GM18870 (cell line): ENCODE results near the gene PCK1.
"Not testable (repeated sequence)": the region's sequence is repeated elsewhere in the genome, so short reads cannot be mapped to it uniquely, and the experiment has no call there.

Source experiments
- ATAC-seq: cut with Tn5 transposase; IDR thresholded peaks from one replicate; pipeline ENCODE4 v1.9.1; 2021; ENCODE audit warnings: moderate library complexity; ENCODE audit not compliant: unreplicated experiment

The PCK1 gene

DNA sequence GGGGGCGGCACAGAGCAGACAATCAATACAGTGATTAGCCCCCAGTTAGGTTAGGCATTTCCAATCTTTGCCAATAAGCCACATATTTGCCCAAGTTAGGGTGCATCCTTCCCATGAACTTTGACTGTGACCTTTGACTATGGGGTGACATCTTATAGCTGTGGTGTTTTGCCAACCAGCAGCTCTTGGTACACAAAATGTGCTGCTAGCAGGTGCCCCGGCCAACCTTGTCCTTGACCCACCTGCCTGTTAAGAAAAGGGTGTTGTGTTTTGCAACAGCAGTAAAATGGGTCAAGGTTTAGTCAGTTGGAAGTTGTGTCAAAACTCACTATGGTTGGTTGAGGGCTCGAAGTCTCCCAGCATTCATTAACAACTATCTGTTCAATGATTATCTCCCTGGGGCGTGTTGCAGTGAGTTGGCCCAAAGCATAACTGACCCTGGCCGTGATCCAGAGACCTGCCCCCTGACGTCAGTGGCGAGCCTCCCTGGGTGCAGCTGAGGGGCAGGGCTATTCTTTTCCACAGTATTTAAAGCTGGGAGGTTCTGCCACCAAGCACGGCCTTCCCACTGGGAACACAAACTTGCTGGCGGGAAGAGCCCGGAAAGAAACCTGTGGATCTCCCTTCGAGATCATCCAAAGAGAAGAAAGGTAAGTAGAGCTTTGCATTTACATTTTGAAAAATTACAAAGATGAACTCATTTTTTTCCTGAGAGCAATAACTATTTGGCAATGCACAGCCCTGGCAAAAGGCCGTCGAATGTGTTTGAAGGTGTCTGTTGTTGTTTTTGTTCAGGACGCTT, at the start of gene PCK1:
Gene PCK1, plus strand, starts transcription at position 557 of the 802 bp plus-strand sequence. CDS start 302 bp downstream, outside the sequence.
- no peak for ATAC-seq

GRCh38 chr20:57511709-57512108, 49.2 kb upstream of the PCK1 start:
- not testable (repeated sequence) for ATAC-seq

DNA sequence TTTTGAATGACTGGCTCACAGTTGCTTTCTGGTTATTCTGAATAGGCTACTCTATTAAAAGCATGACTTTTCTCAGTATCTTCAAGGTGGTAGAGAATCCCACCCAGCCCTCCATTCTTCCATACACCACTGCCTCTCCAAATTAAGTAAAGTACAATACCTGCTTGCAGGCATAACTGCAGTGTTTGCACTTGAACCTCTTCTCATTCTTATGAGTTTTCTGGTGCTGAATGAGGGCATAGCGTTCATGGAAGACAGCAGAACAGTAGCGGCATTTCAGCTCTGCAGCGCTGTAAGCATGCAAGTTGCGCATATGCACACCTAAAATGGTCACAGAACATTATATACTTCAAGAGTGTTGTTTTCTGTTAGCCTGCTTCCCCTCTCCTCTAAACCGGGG, 48.5 kb upstream of the PCK1 start:
- no peak for ATAC-seq

GRCh38 chr20:57513199-57513598, 47.7 kb upstream of the PCK1 start:
- no peak for ATAC-seq

GRCh38 chr20:57514273-57514751, 46.6 kb upstream of the PCK1 start:
- ATAC-seq = no peak

- no peak for ATAC-seq
These were observed 43.0 kb upstream of the PCK1 start for GRCh38 chr20:57517904-57518303.

GRCh38 chr20:57522380-57523140, 38.4 kb upstream of the PCK1 start:
- no peak for ATAC-seq

- ATAC-seq = no peak
These were observed 37.1 kb upstream of the PCK1 start for GRCh38 chr20:57523782-57524181.

- no peak for ATAC-seq
These were observed 36.3 kb upstream of the PCK1 start, which contains the start of gene CTCFL for GRCh38 chr20:57524511-57525176. CTCFL (minus strand) TSS chr20:57525140; CDS start chr20:57524205, 935 bp downstream.

DNA sequence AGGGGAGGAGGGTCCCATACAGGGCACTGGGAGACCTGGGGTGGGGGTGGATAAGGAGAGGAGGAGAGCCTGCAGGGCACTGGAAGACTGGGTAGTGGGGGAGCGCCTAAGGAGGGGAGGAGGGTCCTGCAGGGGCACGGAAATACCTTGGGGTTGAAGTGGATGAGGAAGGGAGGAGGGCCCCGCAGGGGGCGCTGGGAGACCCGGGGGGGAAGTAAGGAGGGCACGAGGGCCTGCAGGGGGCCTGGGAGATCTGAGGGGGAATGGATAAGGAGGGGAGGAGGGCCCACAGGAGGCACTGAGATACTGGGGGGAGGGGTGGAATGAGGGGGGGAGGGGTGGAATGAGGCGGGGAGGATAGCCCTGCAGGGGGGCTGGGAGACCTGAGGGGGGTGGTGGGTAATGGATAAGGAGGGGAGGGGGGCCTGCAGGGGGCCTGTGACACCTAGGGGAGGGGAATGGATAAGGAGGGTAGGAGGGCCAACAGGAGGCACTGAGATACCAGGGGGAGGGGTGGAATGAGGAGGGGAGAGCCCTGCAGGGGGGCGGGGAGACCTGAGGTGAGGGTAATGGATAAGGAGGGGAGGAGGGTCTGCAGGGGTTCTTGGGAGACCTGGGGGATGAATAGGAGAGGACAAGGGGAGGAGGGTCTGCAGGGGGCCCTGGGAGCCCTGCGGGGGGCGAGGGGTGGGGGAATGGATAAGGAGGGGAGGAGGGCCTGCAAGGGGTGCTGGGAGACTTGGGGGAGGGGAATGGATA, 35.4 kb upstream of the PCK1 start:
- no peak for ATAC-seq

- ATAC-seq = no peak
These were observed 34.6 kb upstream of the PCK1 start for GRCh38 chr20:57526087-57526884.

GRCh38 chr20:57526885-57527460, 33.9 kb upstream of the PCK1 start:
- no peak for ATAC-seq

DNA sequence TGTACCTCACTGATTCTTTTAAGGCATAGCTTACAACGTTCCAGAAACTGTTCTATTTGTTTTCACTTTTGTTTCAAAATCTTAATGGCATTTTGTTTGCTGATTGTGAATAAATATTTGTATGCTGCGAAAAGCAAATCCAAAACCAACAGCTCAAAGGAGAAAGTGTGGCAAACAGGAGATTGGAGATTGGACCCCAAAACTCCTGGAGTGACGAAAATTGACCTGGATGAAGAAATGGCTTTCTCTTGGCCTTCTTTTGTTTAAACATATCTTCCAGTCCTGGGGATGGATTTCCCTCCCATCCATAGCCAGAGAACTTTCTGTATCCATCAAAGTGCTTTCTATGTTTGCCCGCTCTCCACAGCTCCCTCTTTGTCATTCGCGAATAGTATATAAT, 33.2 kb upstream of the PCK1 start:
- no peak for ATAC-seq

- ATAC-seq = no peak
These were observed 32.8 kb upstream of the PCK1 start for GRCh38 chr20:57528148-57528547.

- no peak for ATAC-seq
These were observed 31.7 kb upstream of the PCK1 start for GRCh38 chr20:57529160-57529585.

GRCh38 chr20:57529810-57530209, 31.1 kb upstream of the PCK1 start:
- ATAC-seq = no peak

DNA sequence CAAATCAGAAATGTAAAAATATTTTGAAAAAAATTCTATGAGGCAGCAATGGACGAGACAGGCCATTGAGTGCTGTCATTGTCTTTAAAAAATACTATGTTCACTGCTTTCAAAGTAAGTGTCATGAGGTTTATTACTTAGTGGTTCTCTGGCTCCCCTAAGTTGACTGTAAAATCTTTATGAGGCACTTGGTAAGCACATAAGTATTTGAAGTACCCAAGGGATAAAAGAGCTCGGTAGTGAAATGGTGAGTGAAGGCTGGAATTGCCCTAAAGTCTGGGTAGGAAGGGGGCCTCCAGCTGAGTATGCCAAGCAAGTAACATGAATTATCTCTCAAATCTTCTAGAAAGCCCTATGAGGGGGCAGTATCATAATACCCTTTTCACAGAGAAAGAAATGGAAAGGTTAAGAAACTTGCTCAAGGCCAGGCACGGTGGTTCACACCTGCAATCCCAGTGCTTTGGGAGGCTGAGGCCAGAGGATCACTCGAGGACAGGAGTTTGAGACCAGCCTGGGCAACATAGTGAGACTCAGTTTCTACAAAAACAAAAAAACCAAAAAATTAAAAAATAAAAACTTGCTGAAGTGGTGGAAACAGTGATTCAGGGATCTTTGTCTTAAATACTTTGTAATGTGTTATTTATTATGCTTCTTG, 30.5 kb upstream of the PCK1 start:
- ATAC-seq = no peak

- ATAC-seq = no peak
These were observed 28.8 kb upstream of the PCK1 start for GRCh38 chr20:57532104-57532503.

DNA sequence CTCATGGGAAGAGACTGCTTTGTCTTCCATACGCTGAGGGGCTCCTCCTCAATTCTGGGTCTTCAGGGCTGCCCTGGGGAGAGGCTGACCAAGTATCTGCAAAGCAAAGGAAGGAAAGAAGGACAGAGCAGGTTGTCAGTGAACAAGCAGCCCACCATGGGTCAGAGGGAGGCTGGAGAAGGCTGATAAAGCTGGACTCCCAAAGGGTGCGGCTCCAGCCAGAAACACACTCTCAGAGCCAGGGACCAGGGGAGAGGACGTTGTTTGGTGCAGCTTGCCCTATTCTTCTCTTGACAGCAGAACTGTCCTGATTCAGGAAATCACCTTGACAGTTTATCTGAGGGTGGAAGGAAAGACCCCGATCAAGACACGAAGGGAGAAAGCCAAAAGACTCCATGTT, 25.6 kb upstream of the PCK1 start:
- no peak for ATAC-seq
